M059J (cell line): ENCODE results near the gene IQSEC1. TPM values are rescaled to one million over a fixed set of nuclear protein-coding genes. Genes with fewer than 3 reads are reported as not detected.
"Not testable (repeated sequence)": the region's sequence is repeated elsewhere in the genome, so short reads cannot be mapped to it uniquely, and the experiment has no call there.

Experiments
- DNase-seq: peaks from one replicate; pipeline ENCODE4 v3.0.0-alpha.2; 2012; ENCODE audit warnings: low read depth
- total RNA-seq: library from RNA; depleted of rRNA; stranded (reverse); fragments of >200 nt; shearing (Covaris generic); gene quantifications from 2 replicates; pipeline ENCODE4 v1.2.3, GENCODE V29; 2014

The IQSEC1 gene
- total RNA-seq, 1 experiment from 2014 or later = 7.4 TPM

DNA sequence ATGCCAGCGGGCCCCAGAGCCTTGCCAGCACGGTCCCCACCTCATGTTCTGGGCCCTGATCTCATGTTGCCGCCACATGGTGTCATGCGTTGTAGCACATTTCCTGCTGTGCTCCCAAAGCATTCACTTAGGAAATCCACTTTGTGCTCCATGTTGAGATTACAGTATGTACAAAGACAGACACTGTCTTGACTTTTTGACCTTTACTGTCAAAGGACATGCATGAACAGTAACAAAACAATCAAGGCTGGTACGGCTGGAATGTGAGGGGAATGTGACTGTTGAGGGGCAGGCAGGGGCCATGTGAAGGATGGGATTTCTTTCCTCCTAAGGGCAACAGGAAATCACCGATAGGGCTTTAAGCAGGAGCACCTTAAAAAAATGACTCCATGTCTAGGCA lies 178.6 kb downstream of the IQSEC1 start:
- DNase-seq = no peak

DNA sequence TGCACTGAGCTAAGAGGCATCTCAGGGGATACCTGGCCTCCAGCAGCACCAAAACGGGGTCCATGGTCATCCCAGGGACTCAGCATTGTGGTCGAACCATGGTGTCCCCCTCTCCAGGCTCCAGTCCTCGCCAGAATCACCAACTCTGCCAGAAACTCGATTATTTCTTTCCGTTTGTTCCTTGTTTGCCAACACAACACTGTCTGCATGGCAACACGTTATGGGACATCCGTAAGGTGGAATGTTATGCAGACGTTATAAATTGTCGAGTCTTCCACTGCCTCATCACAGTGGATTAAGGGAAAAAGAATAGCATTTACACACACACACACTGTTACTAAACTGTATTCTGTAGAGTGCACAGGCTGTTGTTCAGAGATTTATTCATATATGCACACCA lies 179.4 kb downstream of the IQSEC1 start:
- no peak for DNase-seq

GRCh38 chr3:12893247-12893646 lies 180.0 kb downstream of the IQSEC1 start:
- no peak for DNase-seq

DNA sequence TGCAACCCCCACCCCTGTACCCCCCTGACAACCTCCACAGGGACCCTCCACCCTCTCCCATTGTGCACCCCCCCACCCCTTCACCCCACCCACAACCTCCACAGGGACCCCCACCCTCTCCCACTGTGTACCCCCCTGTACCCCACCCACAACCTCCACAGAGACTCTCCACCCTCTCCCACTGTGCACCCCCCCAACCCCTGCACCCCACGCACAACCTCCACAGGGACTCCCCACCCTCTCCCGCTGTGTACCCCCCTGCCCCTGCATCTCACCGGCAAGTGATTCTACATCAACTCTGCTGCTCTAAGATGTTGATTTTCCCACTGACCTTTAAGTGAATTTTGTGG lies 180.4 kb downstream of the IQSEC1 start:
- no peak for DNase-seq

DNA sequence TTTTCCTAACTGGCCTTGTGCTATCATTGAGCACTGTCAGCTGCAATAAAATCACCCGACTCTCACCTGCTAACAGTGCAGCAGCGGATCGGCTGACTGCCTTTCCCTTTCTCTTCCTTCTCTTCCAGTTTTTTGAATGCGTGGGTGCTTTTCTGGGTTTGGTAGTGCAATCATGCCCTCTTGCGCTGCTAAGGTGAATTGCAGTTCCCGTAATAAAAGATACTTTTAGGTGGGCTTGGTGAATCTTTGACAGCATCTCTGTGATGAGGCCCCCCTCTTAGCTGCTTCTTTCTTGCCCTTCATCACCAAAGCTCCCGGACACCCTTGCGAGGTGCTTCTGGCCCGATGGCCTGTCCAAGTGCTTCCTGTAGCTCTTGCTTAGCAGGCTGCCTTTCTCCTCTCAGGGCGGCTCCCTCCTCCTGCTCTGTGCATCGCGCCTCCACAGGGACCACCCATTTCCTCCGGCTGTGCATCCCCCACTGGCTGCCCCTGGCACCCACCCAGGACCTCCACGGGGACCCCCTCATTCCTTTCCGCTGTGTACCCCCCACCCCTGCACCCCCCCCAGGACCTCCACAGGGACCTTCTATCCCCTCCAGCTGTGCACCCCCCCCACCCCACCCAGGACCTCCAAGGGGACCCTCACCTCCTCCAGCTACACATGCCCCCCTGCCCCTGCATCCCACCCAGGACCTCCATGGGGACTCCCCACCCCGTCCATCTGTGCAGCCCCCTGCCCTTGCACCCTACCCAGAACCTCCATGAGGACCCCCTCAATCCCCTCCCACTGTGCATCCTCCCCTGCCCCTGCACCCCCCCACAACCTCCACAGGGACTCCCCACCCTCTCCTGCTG lies 181.0 kb downstream of the IQSEC1 start:
- peak; percentile 50 for DNase-seq

GRCh38 chr3:12891391-12891984 lies 181.7 kb downstream of the IQSEC1 start:
- DNase-seq = no peak

- DNase-seq = no peak
Observed at GRCh38 chr3:12890610-12891390, 182.4 kb downstream of the IQSEC1 start.

DNA sequence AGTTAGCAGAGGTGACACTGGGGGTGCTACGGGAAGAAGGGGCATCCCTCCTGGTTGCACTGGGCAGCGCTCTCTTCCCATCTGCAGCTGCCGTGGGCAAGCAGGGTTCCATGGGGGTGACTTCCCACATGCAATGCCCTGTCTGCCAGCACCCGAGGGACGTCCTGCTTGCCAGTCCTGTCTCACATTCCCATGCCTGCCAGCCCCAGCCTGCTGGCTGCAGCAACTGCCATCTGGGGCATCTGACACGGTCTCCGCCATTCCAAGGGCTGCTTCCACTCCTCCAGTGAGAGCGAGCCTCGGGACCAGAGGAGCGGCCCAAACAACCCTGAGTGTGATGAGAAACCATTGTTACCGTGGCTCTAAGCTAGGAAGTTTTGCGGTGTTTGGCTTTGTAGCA lies 186.5 kb downstream of the IQSEC1 start:
- DNase-seq = no peak

DNA sequence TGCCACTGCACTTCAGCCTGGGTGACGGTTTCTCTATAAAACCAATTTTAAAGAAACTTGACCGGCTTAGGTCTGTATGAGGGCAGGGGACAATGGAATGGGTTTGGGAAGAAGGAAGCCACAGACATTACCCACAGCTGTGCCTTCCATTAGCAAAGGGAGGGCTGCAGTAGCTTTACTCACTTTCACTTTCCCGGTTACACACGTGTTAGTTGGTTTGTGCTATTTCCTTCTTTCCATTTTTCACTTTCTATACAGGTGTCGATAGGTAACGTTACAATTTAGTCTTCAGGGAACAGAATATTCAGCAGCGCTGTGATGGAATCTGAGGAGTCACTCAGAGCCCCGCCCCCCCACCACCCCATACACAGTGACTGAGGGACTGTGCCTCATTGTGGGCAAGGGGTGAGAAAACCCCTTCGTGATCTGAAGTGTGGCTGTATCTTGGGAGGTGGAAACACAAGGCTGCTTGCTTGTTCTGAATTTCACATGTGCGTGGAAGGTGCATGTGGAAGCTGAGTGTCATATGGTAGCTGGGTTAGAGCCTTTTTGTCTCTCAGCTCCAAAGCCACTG lies 187.0 kb downstream of the IQSEC1 start:
- no peak for DNase-seq

- DNase-seq = no peak
Observed at GRCh38 chr3:12885583-12885930, 187.7 kb downstream of the IQSEC1 start.

DNA sequence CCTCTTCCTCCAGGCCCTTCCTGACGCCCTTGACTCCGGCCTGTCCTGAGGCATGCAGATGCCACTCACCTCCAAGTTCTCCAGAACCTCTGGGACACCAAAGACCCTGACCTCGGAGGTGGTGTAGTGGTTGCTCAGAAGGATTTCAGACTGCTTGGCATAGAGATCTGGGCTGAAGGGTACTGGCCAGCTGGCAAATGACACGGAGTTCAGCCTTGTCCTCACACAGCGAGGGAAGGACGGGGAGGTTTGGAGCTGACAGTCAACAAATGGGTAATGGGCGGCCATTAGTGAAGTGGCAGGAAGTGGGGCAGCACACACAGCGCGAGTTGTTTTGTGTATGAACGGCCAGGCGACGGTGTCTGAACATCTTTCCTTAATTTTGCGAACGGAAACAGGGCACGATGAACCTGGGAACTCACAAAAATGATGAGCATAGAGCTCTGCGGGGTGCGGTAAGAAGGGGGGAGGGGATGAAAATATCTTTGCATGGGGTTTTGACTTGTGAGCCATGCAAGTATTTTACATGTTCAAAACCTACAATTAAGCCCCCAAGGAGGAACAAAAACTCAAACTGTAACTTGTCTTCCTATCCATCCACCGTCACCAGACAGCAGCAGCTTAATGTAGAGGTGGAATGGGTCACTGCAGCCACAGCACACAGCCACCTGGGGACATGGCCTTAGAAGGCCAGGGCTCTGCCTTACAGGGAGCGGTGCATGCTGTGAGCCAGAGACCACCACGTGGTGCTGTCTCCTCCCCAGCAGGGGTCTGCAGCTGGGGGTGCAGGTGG lies 188.2 kb downstream of the IQSEC1 start:
- DNase-seq = no peak

DNA sequence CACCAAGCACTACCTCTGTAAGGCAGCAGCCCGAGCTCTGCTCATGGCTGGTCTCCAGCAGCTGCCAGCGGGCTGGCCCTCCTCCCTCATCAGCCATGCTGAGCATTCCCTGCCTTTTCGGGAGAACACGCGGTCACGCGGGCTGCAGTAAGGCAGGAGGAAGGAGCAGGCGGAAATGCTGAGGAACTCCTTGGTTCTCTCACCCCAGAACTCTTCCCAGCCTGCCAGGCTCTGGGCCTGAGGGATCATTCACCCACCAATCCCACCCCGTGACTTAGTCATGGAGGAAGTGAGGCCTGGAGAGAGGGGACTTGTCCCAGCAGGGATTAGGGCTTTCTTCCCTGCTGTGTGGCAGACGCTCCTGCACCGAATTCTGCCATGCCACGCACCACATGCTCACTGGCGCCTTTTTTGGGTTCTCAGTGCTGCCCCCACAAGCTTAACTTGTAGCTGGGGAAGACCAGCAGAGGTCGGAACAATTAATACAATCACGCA lies 189.0 kb downstream of the IQSEC1 start:
- DNase-seq = no peak

DNA sequence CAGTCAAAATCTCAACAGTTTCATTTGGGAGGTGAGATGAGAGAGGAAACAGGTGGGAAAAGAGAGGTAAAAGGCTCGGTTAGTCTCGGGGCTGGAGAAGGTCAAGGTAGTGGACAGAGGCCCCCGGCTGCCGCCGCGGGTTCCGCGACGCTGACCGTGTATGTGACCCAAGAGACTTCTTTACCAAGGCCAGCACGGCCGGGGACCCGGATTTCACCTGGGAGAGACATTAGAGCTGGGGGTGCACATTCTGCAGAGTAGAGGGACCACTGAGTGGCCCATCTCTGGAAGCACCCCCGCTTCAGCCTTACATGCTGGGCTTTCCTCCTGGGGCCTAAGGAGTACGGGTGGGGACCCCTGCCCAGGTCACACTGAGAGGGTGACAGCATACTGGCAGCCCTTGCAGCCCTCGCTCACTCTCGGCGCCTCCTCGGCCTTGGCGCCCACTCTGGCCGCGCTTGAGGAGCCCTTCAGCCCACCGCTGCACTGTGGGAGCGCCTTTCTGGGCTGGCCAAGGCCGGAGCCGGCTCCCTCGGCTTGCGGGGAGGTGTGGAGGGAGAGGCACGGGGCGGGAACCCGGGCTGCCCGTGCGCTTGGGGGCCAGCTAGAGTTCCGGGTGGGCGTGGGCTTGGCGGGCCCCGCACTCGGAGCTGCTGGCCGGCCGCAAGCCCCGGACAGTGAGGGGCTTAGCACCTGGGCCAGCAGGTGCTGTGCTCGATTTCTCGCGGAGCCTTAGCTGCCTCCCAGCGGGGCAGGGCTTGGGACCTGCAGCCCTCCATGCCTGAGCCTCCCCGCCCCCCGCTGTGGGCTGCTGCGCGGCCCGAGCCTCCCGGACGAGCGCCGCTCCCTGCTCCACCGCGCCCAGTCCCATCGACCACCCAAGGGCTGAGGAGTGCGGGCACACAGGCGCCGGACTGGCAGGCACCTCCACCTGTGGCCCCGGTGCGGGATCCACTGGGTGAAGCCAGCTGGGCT lies 190.6 kb downstream of the IQSEC1 start:
- DNase-seq = no peak

DNA sequence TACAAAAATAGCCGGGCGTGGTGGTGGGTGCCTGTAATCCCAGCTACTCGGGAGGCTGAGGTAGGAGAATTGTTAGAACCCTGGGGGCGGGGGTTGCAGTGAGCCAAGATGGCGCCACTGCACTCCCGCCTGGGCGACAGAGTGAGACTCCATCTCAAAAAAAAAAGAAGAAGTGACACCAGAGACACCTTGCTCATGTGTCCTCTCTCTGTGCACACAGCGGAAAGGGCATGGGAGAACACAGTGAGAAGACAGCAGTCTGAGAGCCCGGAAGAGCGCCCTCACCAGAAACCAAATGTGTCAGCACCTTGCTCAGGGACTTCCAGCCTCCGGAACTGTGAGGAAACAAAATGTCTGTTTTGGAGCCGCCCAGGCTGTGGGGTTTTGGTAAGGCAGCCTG lies 191.4 kb downstream of the IQSEC1 start:
- not testable (repeated sequence) for DNase-seq

- DNase-seq = no peak
Observed at GRCh38 chr3:12879191-12879815, 193.9 kb downstream of the IQSEC1 start.

DNA sequence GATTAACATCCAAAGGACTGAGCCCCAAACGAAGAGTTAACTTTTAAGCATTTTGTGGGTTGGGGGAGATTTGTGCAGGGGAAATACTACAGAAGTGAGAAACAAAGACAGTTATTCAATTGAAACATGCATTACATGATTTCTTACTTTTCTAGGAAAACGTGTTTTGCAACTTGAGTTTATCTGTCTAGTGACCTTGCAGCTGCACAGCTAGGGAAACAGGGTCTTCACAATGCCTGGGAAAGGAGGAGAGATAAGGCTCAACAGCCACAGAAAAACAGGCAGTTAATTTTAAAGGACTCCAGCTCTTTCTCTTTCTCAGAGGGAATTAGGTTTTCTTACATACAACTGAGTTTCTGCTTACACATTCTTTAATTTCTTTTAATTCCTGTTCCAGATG lies 194.5 kb downstream of the IQSEC1 start:
- DNase-seq = not testable (repeated sequence)

DNA sequence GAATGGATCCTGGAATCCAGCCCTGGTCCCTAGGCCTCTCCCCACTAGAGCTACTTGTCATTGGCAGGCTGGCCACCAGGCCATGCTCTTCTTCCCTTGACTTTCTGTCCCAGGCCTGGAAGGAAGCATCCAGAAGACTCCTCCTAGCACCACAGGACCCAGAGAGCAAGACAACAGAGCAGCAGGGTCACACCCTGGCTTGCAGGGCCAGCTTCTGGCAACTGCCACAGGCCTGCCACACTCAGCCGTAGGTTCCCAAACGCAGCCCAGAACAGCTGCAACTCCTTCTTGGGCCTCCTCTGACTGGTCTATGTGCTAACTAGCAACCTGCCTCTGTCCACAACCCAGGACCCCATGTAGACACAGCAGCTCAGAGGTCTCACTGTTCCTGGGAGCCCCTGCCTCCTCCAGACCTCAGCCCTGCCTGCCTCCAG lies 195.1 kb downstream of the IQSEC1 start:
- no peak for DNase-seq

DNA sequence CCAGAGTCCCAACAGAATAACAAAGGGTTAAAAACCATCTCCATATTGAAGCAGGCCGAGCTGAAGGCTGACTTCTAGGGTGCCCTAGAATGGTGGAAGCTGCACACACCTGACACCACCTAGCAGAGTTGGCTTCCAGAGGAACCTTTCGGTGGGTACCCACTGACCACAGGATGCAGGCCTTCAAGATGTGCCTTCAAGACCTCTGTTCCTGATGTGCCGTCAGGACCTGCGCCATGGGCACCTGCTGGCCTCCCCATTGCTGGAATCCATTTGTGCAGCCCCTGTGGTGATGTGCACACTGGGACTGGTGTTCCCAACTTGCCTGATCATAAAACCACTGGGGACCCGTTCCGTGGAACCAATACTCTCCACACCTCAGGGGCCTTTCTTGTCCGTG lies 196.2 kb downstream of the IQSEC1 start:
- no peak for DNase-seq
